ENCODE measurements around the gene BEST2.
A peak's percentile ranks its signal among the peaks of the same experiment; 100 is the strongest.

Gene BEST2

GRCh38 chr19:12800923-12801465, 49.4 kb downstream of the BEST2 start:
- no peak for DNase-seq (ENCODE audit: low spot score)

GRCh38 chr19:12801466-12802266, 50.1 kb downstream of the BEST2 start, which contains the start of the genes PRDX2 and THSD8:
PRDX2 (minus strand) TSS chr19:12801800; CDS start chr19:12801261, 539 bp downstream.
THSD8 (plus strand) TSS chr19:12802069; CDS start chr19:12802072, 3 bp downstream.
- DNase-seq (ENCODE audit: low spot score) = peak; percentile 89

- no peak for DNase-seq (ENCODE audit: low spot score)
Observed at GRCh38 chr19:12802267-12803106, 50.9 kb downstream of the BEST2 start.

GRCh38 chr19:12804051-12804450, 52.5 kb downstream of the BEST2 start:
- DNase-seq (ENCODE audit: low spot score) = no peak

GRCh38 chr19:12806242-12807081, 54.9 kb downstream of the BEST2 start, which contains the start of gene RNASEH2A:
RNASEH2A (plus strand) TSS chr19:12806584; CDS start chr19:12806674, 90 bp downstream.
- DNase-seq (ENCODE audit: low spot score) = peak; percentile 90

All from hematopoietic multipotent progenitor cell treated with erythropoietin and hydrocortisone succinate and interleukin-3 and kit ligand, for 15 days (in vitro differentiated cells).